MG63 (cell line): ENCODE results near the gene SAMHD1. TPM values are rescaled to one million over a fixed set of nuclear protein-coding genes. Genes with fewer than 3 reads are reported as not detected.
A peak's percentile ranks its signal among the peaks of the same experiment; 100 is the strongest.
"Not testable (repeated sequence)": the region's sequence is repeated elsewhere in the genome, so short reads cannot be mapped to it uniquely, and the experiment has no call there.

ENCODE experiments used
- DNase-seq: peaks from one replicate; pipeline ENCODE4 v3.0.0-alpha.2; 2020
- H3K27me3 ChIP-seq: fragments of 250-450 bp; sonication (Bioruptor Pico); 2 replicates; pipeline ENCODE4 v1.5.1; 2020; ENCODE audit warnings: mild to moderate bottlenecking, moderate library complexity
- H3K36me3 ChIP-seq: fragments of 250-450 bp; sonication (Bioruptor Pico); 2 replicates; pipeline ENCODE4 v1.5.1; 2020; ENCODE audit warnings: mild to moderate bottlenecking, moderate library complexity
- H3K4me3 ChIP-seq: fragments of 250-450 bp; sonication (Bioruptor Pico); 2 replicates; pipeline ENCODE4 v1.5.1; 2020; ENCODE audit warnings: mild to moderate bottlenecking, moderate library complexity
- H3K9me3 ChIP-seq: fragments of 250-450 bp; sonication (Bioruptor Pico); 2 replicates; pipeline ENCODE4 v1.5.1; 2020; ENCODE audit warnings: mild to moderate bottlenecking, moderate library complexity
- total RNA-seq: library from RNA; depleted of rRNA; stranded (reverse); fragments of >200 nt; shearing (Covaris generic); gene quantifications from 2 replicates; pipeline ENCODE4 v1.2.3, GENCODE V29; 2014; ENCODE audit warnings: low replicate concordance; rRNA removed

Gene SAMHD1
- total RNA-seq: 13.6 and 26.3 TPM in 2 replicates

DNA sequence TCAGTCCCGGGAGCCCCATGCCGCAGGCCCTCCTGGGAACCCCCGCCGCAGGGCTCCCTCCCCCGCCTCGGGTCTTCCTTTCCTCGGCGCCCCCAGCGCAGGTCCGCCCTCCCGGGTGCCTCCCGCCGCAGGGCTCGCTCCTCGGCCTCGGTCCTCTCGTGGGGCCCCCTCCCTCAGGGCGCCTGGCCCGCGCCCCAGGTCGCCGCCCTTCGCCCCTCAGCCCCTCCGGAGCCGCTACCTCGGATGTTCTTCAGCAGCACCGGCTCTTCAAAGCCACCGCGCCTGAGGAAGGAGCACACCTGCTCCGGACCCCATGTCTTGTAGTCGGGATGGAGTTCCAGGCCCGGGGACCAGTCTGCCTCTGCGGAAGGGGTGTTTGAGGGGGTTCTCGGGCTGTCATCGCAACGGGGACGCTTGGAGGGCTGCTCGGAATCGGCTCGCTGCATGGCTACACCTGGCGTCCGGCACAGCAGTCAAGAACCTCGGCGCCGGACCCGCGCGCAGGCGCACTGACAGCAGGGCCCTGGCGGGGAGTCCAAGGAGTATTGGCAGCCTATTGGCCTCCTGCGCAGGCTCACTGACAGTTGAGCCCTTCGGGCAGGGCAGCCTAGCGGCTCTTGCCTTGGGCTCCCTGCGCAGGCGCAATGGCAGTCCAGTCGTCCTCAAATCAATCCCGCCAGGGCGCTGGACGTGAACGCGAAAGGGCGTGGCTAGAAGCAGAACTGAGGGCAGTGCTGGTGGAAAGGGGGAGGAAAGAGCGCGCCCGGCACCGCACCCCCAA, at the start of gene SAMHD1:
SAMHD1 (minus strand) TSS at position 511 of the 781 bp plus-strand sequence; CDS start at position 446, 65 bp downstream.
- H3K9me3 ChIP-seq: no peaks in the 10 kb centered on the region
- H3K4me3 ChIP-seq: peak within 1 kb of the TSS; percentile 77
- H3K36me3 ChIP-seq: no peaks in the 10 kb centered on the region
- H3K27me3 ChIP-seq: no peaks in the 10 kb centered on the region
- DNase-seq: peak; percentile 98

DNA sequence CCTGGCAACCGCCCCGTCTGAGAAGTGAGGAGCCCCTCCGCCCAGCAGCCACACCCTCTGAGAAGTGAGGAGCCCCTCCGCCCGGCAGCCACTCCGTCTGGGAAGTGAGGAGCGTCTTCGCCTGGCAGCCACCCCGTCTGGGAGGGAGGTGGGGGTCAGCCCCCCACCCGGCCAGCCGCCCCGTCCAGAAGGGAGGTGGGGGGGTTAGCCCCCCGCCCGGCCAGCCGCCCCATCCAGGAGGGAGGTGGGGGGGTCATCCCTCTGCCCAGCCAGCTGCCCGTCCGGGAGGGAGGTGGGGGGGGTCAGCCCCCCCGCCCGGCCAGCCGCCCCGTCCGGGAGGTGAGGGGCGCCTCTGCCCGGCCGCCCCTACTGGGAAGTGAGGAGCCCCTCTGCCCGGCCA, 48.7 kb upstream of the SAMHD1 start:
- DNase-seq, H3K4me3 ChIP-seq: not testable (repeated sequence)
- H3K36me3 ChIP-seq: peaks cover 53% of the 10 kb centered on the region

DNA sequence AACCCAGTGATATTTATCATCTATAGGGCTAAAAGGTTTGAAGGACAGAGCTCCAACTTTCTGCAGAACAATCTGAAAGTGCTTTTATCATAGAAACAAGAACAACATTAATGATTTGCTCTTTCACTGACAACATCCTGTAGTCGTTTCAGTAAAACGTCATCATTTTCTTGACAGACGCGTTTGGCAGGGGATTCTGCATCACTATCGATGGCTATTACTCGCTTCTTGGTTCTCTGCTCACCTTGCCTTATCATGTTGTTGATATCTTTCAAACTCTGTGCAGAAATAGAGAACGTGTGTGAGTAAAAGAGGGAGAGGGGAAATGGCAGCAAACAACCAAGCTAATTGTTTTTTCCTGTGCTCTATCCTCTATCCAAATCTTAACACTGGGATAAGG, 47.1 kb upstream of the SAMHD1 start:
- Histone ChIP-seq H3K36me3 (peaks cover 64% of the 10 kb centered on the region), H3K9me3 (peaks cover 17% of the 10 kb centered on the region), H3K4me3 (no peak overlapping the region), H3K27me3 (no peaks in the 10 kb centered on the region)
- DNase-seq: no peak

More for the DNA sequence above, 48.7 kb upstream of the SAMHD1 start:
- H3K9me3 ChIP-seq, H3K27me3 ChIP-seq: not testable (repeated sequence)

DNA sequence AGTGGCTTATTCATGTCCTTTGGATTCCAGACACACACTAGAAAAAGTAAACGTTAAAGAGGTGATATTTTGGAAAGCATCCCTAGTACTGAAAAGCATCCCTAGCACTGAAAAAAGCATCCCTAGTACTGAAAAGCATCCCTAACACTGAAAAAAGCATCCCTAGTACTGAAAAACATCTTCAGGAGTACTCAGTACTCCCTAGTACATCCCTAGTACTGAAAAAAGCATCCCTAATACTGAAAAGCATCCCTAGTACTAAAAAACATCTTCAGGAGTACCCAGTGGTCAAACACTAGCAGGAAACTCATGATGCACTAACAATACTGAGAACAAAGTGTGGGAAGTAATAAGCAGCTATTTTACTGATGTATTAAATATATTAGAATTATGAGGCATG, 45.6 kb upstream of the SAMHD1 start:
- H3K36me3 ChIP-seq: peaks cover 56% of the 10 kb centered on the region

DNA sequence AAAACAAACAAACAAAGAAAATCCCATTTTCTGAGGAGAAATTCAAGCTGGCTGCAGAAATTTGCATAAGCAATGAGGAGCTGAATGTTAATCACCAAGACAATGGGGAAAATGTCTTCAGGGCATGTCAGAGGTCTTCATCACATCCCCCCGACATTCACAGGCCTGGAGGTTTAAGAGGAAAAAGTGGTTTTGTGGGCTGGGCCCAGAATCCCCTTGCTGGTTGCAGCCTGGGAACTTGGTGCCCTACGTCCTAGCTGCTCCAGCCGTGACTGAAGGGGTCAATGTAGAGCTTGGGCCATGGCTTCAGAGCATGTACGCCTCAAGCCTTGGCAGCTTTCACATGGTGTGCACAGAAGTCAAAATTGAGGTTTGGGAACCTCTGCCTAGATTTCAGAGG, 42.7 kb upstream of the SAMHD1 start:
- peaks cover 56% of the 10 kb centered on the region for H3K36me3 ChIP-seq
- not testable (repeated sequence) for H3K4me3 ChIP-seq

More for the DNA sequence above, 45.6 kb upstream of the SAMHD1 start:
- Histone ChIP-seq H3K27me3 (no peaks in the 10 kb centered on the region), H3K4me3 (no peak overlapping the region), H3K9me3 (peaks cover 25% of the 10 kb centered on the region)
- DNase-seq: no peak

DNA sequence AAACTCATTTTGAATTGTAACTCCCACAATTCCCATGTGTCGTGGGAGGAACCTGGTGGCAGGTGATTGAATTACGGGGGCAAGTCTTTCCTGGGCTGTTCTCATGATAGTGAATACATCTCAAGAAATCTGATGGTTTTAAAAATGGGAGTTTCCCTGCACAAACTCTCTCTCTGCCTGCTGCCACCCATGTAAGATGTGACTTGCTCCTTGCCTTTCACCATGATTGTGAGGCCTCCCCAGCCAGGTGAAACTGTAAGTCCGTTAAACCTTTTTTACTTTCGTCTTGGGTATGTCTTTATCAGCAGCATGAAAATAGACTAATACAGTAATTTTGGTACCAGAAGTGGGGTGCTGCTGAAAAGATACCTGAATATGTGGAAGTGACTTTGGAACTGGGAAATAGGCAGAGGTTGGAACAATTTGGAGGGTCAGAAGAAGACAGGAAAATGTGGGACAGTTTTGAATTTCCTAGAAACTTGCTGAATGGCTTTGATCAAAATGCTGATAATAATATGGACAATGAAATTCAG, 41.4 kb upstream of the SAMHD1 start:
- H3K27me3 ChIP-seq: no peaks in the 10 kb centered on the region
- no peak for DNase-seq
- no peak overlapping the region for H3K4me3 ChIP-seq
- peaks cover 25% of the 10 kb centered on the region for H3K9me3 ChIP-seq
- peaks cover 45% of the 10 kb centered on the region for H3K36me3 ChIP-seq

More for the DNA sequence above, 42.7 kb upstream of the SAMHD1 start:
- H3K27me3 ChIP-seq, DNase-seq: not testable (repeated sequence)
- peaks cover 25% of the 10 kb centered on the region for H3K9me3 ChIP-seq

DNA sequence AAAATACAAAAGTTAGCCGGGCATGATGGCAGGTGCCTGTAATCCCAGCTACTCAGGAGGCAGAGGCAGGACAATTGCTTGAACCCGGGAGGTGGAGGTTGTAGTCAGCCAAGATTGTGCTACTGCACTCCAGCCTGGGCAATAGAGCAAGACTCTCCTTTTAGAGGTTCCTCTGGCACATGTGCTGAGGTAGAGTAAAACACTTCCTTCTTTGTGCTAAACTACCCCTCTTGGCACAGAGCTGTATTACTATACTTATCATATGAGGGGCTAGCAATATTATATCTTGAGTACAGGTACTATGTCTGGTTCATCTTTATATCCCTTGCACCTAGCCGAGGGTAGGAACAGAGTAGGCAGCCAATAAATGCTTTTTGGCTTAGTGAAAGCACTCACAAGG, 40.2 kb upstream of the SAMHD1 start:
- H3K4me3 ChIP-seq: no peak overlapping the region
- peaks cover 19% of the 10 kb centered on the region for H3K9me3 ChIP-seq
- H3K27me3 ChIP-seq: no peaks in the 10 kb centered on the region
- peaks cover 36% of the 10 kb centered on the region for H3K36me3 ChIP-seq
- no peak for DNase-seq

DNA sequence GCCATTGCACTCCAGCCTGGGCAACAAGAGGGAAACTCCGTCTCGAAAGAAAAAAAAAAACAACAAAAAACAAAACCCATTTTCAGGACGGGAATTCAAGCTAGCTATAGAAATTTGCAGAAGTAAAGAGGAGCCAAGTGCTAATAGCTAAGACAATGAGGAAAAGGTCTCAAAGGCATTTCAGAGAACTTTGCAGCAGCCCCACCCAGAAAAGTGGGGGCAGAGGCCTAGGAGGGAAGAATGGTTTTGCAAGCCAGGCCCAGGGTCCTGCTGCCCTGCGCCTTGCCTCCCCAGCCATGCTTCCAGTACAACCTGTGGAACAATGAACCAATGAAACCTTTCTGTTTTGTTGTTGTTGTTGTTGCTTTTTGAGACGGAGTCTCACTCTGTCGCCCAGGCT, 38.3 kb upstream of the SAMHD1 start:
- Histone ChIP-seq H3K36me3 (peaks cover 16% of the 10 kb centered on the region), H3K9me3 (peaks cover 15% of the 10 kb centered on the region), H3K27me3 (no peaks in the 10 kb centered on the region), H3K4me3 (no peak overlapping the region)
- no peak for DNase-seq

DNA sequence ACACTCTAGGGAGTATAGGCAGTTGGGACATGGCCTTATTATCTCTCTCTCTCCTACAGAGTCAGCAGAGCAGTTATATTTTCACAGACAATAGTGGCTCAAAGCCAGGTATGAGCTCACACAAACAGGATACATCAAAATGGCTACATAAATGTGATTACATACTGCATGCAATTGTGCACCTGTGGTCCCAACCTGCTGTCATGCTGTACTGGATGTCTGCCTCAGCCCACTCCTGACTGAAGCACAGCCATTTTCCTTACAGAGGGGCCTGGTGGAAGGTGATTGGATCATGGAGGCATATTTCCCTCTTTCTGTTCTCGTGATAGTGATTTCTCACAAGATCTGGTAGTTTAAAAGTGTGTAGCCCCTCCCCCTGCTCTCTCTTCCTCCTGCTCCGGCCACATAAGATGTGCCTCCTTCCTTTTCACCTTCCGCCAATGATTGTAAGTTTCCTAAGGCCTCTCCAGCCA, 37.0 kb upstream of the SAMHD1 start:
- DNase-seq: peak; percentile 29
- H3K4me3 ChIP-seq: no peak overlapping the region
- peaks cover 4% of the 10 kb centered on the region; the same call in 1 of the 2 replicates for H3K36me3 ChIP-seq
- peaks cover 7% of the 10 kb centered on the region for H3K9me3 ChIP-seq
- H3K27me3 ChIP-seq: no peaks in the 10 kb centered on the region

DNA sequence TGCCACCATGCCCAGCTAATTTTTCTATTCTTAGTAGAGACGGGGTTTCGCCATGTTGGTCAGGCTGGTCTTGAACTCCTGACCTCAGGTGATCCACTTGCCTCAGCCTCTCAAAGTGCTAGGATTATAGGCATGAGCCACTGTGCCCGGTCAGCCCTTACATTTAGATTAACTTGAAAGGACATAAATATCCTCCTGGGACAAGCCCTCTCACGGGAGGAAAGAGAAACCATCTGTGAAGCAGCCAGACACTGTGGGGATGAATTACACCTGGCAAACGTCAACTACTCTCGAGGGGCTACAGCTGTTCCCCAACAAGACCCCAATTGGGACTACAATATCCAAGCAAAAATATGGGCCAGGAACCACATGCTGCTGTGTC, 32.7 kb upstream of the SAMHD1 start:
- H3K9me3 ChIP-seq: no peaks in the 10 kb centered on the region
- H3K36me3 ChIP-seq: no peaks in the 10 kb centered on the region
- H3K27me3 ChIP-seq: no peaks in the 10 kb centered on the region
- no peak for DNase-seq
- H3K4me3 ChIP-seq: no peak overlapping the region

DNA sequence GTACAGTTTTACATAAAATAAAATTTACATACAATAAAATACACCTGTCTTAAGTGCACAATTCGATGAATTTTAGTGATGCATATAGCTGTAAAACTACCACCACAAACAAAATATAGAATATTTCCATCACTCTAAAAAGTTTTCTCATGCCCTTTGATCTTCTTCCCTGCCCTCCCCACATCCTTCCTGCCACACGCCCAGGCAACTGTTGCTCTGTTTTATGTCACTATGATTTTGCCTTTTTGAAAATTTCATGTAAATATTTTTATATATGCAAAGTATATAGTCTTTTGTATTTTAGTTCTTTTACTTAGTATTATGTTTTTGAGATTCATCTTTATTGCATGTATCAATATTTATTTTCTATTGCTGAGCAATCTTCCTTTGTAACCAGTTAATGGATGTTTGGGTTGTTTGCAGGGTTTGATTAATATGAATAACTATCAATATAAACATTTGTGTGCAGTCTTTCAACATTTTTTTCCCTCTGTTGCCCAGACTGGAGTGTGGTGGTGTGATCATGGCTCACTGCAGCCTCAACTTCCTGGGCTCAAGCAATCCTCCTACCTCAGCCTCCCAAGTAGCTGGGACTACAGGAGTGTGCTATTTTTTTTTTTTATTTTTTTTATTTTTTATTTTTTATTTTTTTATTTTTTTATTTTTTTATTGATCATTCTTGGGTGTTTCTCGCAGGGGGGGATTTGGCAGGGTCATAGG, 23.8 kb upstream of the SAMHD1 start:
- DNase-seq: no peak
- H3K27me3 ChIP-seq: no peaks in the 10 kb centered on the region
- H3K9me3 ChIP-seq: no peaks in the 10 kb centered on the region
- H3K36me3 ChIP-seq: no peaks in the 10 kb centered on the region
- no peak overlapping the region for H3K4me3 ChIP-seq

DNA sequence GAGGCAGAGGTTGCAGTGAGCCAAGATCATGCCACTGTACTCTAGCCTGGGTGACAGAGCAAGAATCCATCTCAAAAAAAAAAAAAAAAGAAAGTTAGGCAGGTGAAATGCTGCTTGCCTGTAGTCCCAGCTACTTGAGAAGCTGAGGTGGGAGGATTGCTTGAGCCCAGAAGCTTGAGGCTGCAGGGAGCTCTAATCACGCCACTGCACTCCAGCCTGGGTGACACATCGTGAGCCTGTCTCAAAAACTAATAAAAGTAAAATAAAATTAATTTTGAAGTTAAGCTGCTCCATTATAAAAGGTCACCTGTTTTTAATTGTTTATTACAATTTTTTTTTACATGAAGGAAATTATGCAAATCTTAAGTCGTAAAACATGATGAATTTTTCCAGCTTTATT, 23.2 kb upstream of the SAMHD1 start:
- H3K9me3 ChIP-seq: no peaks in the 10 kb centered on the region
- no peaks in the 10 kb centered on the region for H3K27me3 ChIP-seq
- H3K4me3 ChIP-seq: no peak overlapping the region
- DNase-seq: no peak
- H3K36me3 ChIP-seq: no peaks in the 10 kb centered on the region

DNA sequence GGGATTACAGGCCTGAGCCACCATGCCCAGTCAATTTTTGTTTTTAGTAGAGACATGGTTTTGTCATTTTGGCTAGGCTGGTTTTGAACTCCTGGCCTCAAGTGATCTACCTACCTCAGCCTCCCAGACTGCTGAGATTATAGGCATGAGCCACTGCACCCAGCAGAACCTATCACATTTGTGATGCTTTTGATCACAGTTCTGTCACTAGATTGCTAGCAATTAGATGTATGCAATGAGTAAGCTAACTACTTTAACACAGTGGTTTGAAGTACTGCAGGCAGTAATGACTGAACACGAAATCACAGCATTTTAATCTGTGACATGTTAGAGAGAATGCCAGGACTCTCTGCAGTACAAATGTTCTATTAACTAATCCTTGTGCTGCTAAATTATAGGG, 19.6 kb upstream of the SAMHD1 start:
- no peaks in the 10 kb centered on the region for H3K36me3 ChIP-seq
- DNase-seq: no peak
- no peaks in the 10 kb centered on the region for H3K27me3 ChIP-seq
- no peak overlapping the region for H3K4me3 ChIP-seq
- no peaks in the 10 kb centered on the region for H3K9me3 ChIP-seq

DNA sequence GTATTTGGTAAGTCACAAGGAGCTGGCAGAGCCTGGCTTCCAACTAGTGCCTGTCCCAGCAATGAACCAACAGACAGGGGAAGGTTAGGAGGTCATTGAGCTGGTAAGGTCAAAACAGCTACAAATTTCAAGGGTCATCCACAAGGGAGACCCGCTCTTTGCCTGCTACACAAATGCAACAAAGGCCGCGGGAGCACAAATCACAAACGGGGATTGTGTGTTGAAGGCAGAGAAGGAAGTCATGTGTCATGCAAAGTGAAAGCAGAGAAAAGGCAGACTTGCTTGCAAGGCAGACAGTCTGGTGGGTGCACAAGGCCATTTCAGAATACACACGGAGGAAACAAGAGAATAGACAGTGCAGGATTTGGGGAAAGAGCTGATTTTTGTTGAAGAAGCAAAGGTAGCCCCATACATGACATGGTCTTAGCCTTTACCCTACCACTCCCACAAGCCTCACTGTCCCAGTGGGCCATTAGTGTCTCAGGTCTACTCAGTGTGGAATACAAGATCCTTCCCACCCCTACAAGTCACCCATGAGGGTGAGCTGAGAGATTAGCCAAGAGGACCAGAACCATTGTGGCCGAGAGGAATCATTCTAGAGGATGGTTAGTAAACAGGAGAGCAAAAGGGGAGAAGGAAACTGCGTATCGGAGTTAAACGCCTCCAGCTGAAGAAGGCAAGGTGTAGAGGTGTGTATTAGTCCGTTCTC, 18.1 kb upstream of the SAMHD1 start:
- no peak overlapping the region for H3K4me3 ChIP-seq
- DNase-seq: no peak
- H3K9me3 ChIP-seq: no peaks in the 10 kb centered on the region
- H3K36me3 ChIP-seq: no peaks in the 10 kb centered on the region
- H3K27me3 ChIP-seq: no peaks in the 10 kb centered on the region

DNA sequence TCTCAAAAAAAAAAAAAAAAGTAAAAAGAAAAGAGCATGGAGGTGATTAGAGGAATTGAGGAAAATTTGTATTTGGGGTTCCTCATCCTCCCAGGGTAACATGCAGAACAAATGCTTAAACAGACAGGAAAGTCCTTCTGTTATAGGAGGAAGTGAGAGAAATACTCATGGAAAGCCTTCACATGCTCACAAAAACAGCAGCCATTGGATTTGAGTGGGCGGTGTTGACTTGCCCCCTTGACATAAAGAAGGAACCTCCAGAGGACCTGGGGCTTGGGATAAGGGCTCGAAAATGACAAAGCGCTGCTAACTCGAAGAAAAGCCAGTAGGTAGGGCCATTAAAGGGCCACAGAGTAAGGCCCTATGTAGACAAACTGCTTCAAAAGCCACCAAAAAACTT, 17.5 kb upstream of the SAMHD1 start:
- Histone ChIP-seq H3K27me3 (no peaks in the 10 kb centered on the region), H3K4me3 (no peak overlapping the region), H3K36me3 (no peaks in the 10 kb centered on the region), H3K9me3 (no peaks in the 10 kb centered on the region)
- DNase-seq: no peak

DNA sequence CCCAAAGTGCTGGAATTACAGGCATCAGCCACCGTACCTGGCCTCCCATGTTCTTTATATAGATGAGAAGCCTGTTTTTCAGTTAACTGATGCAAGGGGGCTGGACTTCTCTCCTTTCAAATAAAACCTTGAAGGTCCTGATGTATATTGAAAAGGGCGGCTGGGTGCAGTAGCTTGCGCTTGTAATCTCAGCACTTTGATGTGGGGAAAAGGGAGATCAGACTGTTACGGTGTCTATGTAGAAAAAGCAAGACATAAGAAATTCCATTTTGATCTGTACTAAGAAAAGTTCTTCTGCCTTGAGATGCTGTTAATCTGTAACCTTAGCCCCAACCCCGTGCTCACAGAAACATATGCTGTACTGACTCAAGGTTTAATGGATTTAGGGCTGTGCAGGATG, 16.1 kb upstream of the SAMHD1 start:
- Histone ChIP-seq H3K36me3 (no peaks in the 10 kb centered on the region), H3K9me3 (0 out of 2 replicates have a peak, but pooled peaks cover 4% of the 10 kb centered on the region), H3K27me3 (no peaks in the 10 kb centered on the region), H3K4me3 (no peak overlapping the region)
- DNase-seq: no peak

DNA sequence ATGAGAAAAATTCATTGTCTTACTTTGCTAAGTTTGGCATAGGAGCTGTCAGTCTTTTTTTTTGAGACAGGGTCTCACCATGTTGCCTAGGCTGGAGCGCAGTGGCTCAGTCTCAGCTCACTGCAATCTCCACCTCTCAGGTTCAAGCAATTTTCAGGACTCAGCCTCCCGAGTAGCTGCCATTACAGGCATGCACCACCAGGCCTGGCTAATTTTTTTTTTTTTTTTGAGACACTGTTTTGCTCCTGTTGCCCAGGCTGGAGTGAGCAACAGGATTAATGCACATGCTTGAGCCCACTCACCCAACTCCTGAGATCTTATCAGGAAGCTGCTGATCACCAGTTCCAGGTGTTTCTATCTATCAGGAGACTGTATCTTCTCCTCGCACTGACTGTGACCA, 15.5 kb upstream of the SAMHD1 start:
- H3K36me3 ChIP-seq, H3K9me3 ChIP-seq, H3K27me3 ChIP-seq, DNase-seq, H3K4me3 ChIP-seq: not testable (repeated sequence)
